ENCODE results near the gene KNDC1.

GRCh38 chr10:133131734-133132472, 28.1 kb upstream of the KNDC1 start:
- no peak for TF ChIP-seq EZH2 (IDR thresholded peaks at IDR 0.05; ENCODE audit: low read depth)
- no peak for TF ChIP-seq CTCF (conservative IDR thresholded peaks at IDR 0.05)
